Stimulated activated CD8-positive, alpha-beta memory T cell treated with anti-CD3 and anti-CD28 coated beads, Interleukin-15, amount 100 ng/mL, for 1 hour (primary cell): ENCODE measurements around the gene PIK3R5.
"Not testable (repeated sequence)": the region's sequence is repeated elsewhere in the genome, so short reads cannot be mapped to it uniquely, and the experiment has no call there.

Source experiments
- DNase-seq: peaks from one replicate; pipeline ENCODE4 v3.0.0-alpha.2; 2020; ENCODE audit warnings: low read depth

Gene PIK3R5

DNA sequence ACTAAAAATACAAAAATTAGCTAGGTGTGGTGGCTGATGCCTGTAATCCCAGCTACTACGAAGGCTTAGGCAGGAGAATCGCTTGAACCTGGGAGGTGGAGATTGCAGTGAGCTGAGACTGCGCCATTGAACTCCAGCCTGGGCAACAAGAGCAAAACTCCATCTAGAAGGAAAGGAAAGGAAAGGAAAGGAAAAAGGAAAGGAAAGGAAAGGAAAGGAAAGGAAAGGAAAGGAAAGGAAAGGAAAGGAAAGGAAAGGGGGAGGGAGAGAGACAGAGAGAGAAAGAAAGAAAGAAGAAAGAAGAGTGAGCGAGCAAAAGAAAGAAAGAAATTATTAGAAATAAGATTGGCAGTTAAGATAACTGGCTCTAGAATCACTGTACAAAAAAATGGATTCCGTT lies 18.7 kb upstream of the PIK3R5 start:
- DNase-seq: not testable (repeated sequence)

DNA sequence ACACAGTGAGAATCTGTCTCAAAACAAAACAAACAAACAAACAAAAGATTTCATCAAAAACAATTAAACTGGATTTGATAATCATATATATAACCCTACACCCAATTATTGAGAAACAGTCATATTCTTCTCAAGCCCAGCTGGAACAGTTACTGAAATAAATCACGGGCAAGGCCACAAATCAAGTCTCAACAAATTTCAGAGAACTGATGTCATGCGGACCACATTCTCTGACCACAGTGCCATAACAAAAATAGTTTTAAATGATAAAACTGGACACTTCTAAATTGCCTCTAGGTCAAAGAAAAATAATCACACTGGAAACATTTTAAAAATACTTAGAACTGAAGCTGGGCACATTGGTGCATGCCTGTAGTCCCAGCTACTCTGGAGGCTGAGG lies 15.9 kb upstream of the PIK3R5 start:
- no peak for DNase-seq

DNA sequence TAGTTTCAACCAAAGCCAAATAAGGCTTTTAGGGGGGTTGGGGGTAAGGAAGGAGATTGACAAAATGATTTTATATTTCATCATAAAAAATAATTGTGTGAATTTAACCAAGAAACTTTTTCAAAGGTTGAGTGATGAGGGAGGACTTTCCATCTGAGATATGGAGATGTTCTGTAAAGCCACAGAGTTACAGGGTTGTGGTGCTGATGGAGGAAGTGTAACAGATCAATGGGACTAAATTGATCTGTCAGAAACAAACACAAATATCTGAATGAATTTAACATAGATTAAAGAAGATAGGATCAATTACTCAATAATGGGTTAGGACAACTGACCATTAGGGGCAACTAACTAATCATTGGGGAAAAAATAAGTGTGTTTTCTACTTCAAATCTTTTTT lies 14.2 kb upstream of the PIK3R5 start:
- DNase-seq: no peak

DNA sequence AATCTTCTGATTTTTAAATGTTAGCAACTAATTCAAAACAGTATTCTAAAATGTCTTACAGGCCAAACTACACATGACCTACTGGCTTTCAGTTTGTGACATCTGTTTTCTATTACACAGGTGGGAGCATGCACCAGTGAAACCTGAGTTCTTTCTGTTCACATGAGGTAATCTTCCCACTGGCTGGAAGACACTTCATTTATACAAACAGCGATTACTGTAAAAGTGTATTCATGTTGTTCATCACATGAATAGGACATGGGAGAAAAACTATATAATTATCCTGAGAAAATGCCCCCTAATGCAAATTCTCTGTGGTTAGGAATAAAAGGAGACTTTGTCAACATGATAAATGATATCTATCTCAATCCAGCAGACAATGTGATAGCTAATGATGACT lies 11.1 kb upstream of the PIK3R5 start:
- DNase-seq: no peak

DNA sequence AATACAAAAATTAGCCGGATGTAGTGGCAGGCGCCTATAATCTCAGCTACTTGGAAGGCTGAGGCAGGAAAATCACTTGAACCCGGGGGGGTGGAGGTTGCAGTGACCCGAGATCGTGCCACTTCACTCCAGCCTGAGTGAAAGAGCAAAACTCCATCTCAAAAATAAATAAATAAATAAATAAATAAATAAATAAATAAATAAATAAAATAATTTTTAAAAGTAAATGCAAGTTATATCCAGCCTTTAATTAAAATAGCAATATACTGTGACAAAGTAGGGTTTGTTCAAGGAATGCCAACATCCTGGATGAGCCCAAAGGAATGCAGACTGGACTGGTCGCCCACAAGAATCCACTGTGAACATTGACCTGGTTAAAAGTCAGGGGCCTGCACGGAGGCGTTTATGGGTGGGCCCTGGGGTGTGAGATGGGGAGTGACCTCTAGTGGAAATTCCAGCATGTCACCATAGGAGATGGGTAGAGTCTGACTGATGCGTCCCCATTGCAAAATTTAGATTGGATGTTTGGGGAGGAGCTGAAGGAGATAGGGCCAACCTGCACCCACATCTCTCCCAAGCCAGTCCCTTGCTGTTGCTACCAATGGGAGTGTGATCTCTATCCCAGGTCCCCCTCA lies 9.7 kb upstream of the PIK3R5 start:
- DNase-seq: no peak

DNA sequence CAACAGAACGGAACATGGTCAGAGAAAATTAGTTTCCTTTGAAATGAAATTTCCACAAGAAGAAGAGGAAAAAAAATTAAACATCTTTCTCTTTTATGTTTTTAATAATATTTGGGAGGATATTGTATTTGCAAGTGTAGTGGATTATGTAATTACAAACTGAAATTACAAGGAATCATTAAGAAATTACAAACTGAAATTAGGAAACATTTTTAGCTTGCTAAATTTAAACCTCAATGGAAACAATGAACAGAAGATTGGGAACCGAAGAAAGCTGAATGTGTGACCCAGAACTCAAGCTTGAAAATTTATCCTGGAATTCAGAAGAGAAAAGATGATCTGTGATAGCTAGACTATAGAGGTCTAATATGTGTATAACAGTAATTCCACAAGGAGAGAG lies 4.4 kb upstream of the PIK3R5 start:
- DNase-seq: no peak

DNA sequence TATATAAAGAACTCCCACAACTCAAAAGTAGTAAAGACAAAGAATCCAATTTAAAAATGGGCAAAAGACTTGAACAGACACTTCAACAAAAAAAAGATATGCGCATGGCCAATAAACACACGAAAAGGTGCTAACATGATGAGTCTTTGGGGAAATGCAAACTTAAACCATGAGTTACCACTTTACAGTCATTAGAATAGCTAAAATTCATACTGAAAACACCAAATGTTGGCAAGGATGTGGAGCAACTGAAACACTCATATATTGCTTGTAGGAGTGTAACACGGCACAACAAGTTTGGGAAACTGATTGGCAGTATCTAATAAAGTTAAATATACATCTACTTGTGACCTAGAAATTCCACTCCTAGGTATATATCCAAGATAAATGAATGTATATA lies 3.0 kb upstream of the PIK3R5 start:
- DNase-seq: no peak

DNA sequence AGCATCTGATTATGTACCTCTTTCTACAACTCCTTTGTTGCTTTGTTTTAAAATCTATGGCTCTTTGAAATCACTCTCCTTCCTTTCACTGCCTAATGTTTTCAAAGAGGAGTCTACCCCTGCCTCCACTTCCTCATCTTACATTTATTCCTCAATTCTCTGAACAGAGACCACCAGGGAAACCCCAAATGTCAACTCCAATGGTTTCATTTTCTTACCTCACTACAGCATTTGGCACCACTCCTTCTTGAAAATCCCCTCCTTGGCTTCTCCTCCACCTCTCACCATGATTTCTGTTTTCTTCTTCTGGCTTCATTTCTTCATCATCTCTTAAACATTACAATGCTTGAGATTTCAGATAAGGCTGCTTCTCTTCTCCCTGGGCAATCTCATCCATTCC lies 2.4 kb upstream of the PIK3R5 start:
- DNase-seq: no peak

DNA sequence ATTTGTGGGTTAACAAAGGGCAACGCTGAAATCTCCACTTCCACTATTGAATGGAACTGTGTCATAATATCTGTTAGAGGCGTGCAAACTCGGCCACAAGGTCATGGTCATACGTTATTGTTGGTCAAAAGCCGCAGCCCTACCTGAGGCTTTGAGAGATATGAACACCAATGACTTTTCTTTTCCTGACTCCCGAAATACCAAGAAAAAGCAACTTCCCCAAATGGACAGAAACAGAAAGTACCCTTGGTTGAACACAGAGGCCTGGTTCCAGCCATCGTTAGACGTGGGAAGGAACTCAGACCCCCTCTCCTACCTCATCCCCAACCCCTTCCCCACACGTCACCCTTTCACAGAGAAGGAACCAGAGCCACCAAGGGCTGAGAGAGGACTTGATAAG lies 1.4 kb upstream of the PIK3R5 start:
- DNase-seq: no peak

DNA sequence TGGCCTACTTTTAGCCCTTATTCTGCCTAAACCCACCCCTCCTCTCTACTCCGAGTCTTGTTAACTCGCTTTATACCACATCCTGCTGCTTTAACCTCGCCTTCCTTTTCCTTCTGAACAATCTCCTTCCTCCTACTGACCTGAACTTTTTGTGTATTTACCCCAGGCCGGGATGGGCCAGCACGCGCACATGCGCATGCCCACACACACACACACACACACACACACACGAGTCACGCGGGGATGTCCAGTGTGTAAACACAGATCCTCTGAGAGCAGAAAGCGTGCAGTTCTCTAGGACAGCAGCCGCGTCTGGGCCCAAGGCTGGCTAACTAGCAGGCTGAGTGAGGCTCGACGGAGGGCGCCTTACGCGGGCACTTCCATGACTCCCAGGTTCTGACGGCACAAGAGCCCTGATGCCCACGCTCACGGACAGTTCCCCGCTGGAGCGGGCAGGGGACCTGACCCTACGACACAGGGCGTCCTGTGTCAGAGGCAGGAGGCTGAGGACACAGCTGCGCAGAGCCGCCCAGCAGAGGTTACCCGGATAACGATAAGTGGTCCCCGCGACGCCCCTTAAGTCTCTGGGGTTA lies 610 bp downstream of the PIK3R5 start:
- no peak for DNase-seq

DNA sequence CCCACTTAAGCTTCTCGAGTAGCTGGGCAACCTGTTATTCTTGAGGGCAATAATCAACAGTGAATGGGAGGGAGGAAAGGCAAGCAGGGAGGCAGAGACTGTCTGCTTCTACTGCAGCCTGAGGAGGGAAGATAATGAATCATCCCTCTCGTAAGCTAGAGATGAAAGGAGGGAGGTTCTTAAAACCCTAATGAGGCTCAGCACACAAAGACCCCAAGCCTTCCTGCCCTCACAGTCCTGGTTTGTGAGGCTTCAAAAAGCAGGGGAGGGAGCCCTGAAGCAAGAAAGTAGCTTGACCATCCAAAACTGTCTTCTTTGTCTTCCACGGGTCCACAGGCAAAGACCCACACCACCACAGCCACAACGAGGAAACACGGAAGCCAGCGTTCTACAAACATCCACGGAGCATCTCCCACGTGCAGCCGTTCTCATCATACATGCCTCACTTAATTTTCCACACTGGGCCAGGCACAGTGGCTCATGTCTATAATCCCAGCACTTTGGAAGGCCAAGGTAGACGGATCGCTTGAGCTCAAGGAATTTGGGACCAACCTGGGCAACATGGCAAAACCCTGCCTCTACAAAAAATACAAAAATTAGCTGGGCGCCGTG lies 1.8 kb downstream of the PIK3R5 start:
- DNase-seq: no peak

DNA sequence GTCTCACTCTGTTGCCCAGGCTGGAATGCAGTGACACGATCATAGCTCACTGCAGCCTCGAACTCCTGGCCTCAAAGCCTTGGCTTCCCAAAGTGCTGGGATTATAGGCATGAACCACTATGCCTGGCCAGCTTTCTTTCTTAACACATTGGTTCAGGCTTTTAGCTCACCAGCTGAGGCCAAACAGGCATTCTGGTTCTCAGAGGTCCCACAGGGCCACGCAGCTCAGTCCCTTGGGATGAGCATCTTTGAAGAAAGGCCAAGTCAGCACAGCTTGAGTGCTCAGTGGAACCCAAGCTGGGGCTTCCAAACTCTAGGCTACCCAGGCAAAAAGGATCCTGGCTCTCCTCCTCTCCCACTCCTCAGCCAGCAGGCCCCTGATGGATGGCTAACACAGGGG lies 2.5 kb downstream of the PIK3R5 start:
- DNase-seq: no peak

DNA sequence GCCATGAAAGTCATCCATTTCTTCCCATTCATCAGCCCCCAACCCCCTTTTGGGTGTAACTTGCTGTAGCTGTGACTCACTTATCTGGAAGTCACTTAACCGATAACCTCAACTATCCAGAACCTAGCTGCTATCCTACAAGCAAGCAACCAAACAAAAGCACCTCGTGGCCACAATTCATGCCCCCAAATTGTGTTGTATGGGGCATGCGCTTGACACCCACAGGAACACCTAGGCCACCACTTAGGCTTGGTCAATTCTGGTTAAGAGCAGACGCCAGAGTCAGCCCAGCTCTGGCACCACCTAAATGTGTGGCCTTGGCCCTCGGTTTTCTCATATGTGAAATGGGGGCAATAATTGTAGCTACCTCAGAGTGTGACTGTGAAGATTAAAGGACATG lies 3.7 kb downstream of the PIK3R5 start:
- no peak for DNase-seq

DNA sequence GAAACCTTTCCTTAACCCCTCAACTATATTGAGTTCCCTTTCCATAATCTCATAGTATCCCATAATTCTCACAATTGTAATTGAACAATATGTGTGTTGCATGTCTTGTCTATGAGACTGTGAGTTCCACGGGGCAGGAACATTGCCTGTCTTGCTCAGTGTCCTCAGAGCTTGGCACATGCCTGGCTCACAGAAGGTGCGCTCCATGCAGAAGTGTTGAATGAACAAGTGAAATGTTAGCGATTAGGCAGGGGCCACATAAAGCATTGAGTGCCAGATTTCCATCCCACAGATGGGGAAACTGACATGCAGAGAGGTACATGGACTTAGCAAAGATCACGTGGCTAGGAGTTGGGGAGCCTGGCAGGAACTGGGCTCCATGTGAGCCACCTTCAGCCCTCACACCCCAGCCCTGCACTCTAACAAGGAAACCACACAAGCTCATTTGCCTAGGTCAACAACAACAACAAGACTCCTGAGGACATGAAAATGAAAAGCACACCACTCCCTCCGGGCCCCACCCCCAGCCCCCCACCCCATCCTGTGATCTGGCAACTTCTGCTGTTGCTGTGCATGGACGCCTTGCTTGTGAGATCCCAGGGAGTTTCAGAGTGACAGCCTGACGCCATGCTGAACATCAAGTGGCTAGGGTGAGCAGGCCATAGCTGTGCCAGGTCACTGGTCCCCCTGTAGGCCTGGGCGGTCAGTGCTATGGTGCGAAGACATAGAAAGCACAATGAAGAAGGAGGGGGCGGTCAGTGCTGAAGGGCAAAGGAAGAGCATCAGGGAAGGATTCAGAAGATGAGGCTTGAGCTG lies 5.0 kb downstream of the PIK3R5 start:
- no peak for DNase-seq

DNA sequence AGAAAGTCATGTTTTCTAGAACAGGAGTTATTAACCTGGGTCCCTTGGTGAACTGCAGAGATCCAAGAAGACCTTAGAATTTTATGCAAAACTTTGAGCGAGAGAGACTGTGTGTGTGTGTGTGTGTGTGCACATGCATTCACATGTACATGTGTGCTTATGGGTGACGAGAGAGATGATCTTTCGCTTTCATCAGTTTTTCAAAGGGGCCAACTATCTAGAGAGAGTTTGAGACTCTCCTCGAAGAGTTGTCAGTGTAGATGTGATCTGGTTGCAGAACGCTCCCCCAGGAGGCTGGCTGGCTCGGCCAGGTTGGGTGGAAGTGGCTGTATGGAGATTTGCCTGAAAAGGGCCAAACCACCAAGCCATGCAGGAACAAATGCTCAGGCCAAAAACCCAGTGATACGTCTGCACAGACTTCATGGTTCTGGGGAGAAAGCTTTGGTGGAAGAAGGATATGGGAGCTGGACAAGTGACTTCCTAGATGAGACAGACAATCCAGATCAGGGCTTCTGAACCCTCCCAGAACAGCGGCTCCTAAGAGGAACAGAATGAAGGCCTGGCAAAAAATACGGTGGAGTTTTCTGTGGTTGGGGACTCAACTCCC lies 6.1 kb downstream of the PIK3R5 start:
- no peak for DNase-seq

DNA sequence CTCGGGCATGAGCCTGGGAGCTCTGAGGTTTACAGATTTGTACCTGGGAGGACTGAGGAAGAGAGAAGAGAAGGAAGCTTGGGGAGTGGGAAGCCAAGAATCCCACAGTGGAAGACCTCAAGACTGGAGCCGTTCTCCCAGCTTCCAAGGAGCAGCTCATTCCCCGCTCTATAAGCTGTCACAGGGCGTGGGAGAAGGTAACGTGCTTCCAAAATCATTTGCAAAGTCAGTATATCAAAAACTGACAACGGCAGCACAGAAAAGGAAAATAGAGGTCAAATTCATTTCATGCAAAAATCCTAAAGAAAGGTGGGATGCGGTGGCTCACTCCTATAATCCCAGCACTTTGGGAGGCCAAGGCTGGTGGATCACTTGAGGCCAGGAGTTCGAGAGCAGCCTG lies 7.8 kb downstream of the PIK3R5 start:
- no peak for DNase-seq

DNA sequence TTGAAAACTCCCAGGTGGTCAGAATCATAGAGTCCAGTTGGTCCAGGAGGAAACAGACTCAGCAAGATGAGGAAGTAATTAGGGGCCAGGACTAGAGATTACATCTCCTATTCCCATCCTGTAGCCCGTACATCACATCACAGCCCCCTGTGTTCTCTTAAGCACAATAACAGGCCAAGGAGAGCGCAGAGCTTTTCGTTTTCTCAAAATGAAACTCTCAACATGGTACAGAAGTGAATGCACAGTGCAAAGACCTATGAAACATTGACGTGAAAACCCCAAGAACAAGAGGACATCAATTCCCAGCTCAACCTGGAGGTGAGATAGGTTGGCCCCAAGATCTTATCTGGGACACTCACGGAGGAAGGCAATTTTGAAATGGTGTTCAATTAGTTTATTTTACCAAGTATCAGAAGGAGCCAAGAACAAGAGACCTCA lies 9.0 kb downstream of the PIK3R5 start:
- no peak for DNase-seq

DNA sequence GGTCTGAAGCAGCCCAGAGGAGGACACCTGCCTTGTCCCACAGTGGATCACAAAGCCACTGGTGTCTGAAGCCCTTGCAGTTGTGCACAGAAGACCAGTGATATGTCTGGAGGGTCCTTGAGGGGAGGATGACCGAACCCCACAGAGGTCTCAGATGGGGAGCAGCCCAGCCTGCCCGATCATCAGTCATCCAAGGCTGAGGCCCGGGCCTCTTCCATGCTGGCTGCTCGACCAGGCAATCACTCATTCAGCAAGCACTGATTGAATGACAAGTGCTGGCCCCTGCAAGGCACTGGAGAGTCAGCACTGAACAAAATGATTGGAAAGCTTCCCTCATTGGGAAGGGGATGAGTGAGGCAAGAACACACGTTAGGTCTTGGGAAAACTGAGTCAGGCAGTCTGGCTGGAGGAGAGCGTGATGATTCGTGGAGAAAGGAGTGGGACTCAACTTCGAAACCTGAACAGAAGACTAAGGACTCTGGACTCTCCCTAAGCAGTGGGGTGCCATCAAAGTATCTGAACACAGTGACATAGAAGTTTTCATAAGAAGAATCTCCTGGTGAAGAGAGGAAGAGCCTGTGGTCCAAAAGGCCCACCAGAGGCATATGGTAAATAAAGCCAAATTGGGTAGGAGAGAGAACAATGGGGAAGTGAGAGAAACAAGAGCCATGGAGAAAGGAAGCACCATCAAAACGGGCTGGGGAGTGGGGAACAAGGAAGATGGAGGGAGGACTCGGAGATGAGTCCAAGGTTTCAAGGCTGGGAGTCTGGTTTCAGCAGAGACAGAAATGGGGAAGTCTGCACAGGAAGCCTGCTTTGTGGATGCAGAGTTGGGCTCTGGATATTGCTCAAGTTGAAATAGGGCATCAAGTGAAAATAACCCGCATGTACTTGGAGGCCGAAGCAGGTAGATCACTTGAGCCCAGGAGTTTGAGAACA lies 10.2 kb downstream of the PIK3R5 start:
- no peak for DNase-seq

DNA sequence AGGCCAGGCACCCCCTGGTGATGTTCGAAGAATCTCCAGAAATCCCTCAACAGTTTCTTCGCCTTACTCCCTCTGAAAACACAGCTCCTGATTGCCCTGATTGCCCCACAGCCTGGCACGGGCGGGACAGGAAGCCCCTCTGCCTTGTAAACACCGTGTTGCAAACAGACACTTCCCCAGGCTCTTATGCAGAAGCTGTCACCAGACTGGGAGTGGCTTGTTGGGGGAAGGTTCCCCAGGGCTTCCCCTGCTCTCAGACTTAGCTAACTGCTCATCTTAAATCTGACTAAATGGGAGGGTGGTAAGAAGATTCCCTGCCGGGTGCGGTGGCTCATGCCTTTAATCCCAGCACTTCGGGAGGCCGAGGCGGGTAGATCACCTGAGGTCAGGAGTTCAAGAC lies 11.2 kb downstream of the PIK3R5 start:
- peak; percentile 54 for DNase-seq

DNA sequence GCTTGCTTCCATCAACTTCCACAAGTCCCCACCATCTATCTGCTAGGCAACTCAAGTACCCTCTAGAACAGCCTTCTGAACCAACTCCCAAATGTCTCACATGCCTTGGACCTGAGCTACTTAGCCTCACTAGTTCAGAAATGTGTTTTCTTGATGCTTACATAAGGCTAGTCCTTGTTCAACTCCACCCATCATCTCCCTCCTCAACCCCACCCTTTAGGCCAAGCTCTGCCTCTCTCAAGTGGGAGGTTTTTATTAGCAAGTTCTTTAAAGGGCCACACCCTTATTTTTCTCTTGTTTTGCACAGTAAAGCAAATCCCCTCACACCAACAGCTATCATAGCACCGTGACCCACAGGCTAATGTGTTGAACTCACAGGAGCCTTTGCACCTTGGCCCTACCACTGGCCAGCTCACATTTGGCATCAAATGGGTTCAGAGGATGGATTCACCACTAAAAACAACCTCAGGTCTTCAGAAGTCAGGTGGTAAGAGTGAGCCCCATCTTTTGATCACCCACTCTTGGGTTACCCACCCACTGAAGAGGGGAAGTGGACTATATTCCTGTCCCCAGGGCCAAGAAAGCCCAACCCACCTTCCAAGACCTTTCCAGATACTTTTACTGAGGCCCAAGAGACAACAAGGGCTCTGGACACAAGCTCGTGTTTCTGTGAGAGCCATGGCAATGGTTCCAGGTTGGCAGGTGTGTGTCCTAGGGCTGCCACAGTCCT lies 12.2 kb downstream of the PIK3R5 start:
- DNase-seq: no peak

DNA sequence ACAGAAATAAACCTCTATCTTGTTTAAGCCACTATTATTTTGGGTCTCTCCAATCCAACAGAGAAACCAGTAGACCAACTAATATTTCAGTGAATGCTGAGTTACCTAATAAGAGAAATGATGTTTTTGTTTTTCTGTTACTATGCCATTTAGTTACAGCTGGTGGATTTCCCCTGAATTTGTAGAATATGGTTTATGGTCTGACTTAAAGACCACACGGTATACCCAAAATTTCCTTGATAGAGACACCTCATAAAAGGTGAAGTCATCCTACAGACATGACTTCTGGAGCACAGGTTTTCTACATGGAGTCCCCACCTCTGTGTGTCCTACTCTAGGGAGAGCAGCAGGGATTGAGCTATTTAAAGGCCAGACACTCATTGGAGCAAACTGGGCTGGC lies 13.3 kb downstream of the PIK3R5 start:
- DNase-seq: no peak
